ENCODE results near the gene ZNF749.
A peak's percentile ranks its signal among the peaks of the same experiment; 100 is the strongest.
"Not testable (repeated sequence)": the region's sequence is repeated elsewhere in the genome, so short reads cannot be mapped to it uniquely, and the experiment has no call there.

The ZNF749 gene

GRCh38 chr19:57466489-57466888 is 31.4 kb downstream of the ZNF749 start:
- no peak for DNase-seq

- no peak for DNase-seq
Measured at GRCh38 chr19:57473646-57474045, 38.5 kb downstream of the ZNF749 start.

GRCh38 chr19:57477191-57478008 is 42.3 kb downstream of the ZNF749 start, which contains the start of gene ZNF772:
ZNF772 (minus strand) TSS chr19:57477566; CDS start chr19:57477309, 257 bp downstream.
- peak; percentile 77 to 82 for DNase-seq

- DNase-seq, result peak; percentile 67 to 77
Measured at GRCh38 chr19:57487477-57488298, 52.6 kb downstream of the ZNF749 start, which contains the start of gene ZNF419. ZNF419 (plus strand) TSS chr19:57487750; CDS start chr19:57487951, 201 bp downstream.

- not testable (repeated sequence) for DNase-seq
Measured at GRCh38 chr19:57488299-57488644, 53.1 kb downstream of the ZNF749 start.

All from AML-193 (cell line).